ENCODE data around the gene NIPA2. TPM values are rescaled to one million over a fixed set of nuclear protein-coding genes. Genes with fewer than 3 reads are reported as not detected.

The NIPA2 gene
- total RNA-seq, 4 donors from 2014 or later = 14.7 to 78.6 (median 50.4) TPM

DNA sequence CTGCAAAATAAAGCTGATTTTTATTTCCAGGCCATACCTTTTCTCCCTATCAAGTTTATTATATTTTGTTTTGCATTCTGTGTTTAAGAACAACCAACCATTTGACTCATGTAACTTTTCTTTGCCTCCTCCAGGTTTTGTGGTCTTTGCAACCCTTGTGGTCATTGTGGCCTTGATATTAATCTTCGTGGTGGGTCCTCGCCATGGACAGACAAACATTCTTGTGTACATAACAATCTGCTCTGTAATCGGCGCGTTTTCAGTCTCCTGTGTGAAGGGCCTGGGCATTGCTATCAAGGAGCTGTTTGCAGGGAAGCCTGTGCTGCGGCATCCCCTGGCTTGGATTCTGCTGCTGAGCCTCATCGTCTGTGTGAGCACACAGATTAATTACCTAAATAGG lies 27.6 kb downstream of the NIPA2 start:
- in situ Hi-C loops (cut with MboI; ENCODE audit: low pct_ligation_motif_present in 1 of 4, low pct_unique_long_range_greater_than_20kb in 1 of 4, low sequenced_read_pairs in 3 of 4) (no loop called here), intact Hi-C loops (cut with DNase I; ENCODE audit: low total_unique reads) (no loop called here)
- no peaks in the 10 kb centered on the region for H3K9me3 ChIP-seq
- TF ChIP-seq POLR2AphosphoS5 (IDR thresholded peaks at IDR 0.05) = no peak
- no peak for TF ChIP-seq EP300 (IDR thresholded peaks at IDR 0.05; ENCODE audit: low read depth)
- TF ChIP-seq POLR2A (IDR thresholded peaks at IDR 0.05) = no peak
- TF ChIP-seq, protein P1, sequence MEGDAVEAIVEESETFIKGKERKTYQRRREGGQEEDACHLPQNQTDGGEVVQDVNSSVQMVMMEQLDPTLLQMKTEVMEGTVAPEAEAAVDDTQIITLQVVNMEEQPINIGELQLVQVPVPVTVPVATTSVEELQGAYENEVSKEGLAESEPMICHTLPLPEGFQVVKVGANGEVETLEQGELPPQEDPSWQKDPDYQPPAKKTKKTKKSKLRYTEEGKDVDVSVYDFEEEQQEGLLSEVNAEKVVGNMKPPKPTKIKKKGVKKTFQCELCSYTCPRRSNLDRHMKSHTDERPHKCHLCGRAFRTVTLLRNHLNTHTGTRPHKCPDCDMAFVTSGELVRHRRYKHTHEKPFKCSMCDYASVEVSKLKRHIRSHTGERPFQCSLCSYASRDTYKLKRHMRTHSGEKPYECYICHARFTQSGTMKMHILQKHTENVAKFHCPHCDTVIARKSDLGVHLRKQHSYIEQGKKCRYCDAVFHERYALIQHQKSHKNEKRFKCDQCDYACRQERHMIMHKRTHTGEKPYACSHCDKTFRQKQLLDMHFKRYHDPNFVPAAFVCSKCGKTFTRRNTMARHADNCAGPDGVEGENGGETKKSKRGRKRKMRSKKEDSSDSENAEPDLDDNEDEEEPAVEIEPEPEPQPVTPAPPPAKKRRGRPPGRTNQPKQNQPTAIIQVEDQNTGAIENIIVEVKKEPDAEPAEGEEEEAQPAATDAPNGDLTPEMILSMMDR (IDR thresholded peaks at IDR 0.05) = no peak
- peaks cover 0 to 58% (median 15%) of the 10 kb centered on the region in 4 donors for H3K36me3 ChIP-seq
- WGBS, 2 donors (ENCODE audit: low coverage in 1 of 2) = 91 to 96% methylated on average over 5 to 7 of the region's 7 CpGs
- no peaks in the 10 kb centered on the region for H3K4me1 ChIP-seq
- no peak overlapping the region for H3K27ac ChIP-seq
- DNase-seq = no peak
- H3K27me3 ChIP-seq = no peaks in the 10 kb centered on the region
- no peak overlapping the region for H3K4me3 ChIP-seq

DNA sequence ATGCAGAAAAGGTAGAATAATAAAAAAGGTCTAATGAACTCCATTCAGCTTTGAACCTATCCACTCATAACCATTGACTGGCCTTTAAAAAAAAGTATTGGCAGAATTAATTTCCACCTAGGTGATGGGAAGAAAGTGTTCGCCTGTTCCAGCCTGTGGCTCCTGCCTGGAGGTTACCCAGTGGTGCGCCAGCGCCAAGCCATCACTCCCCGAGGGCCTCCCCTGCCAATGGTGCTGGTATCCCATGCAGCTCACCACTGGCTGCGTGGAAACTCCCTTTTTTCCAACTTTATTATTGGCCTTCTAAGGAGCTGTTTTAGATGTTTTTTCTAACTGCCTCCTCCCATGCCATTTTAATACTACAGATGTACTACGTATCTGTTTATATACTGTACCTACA lies 29.4 kb downstream of the NIPA2 start:
- 93% methylated on average over 6 of the region's 6 CpGs; no CpG with 5 or more reads in 1 of the 2 donors for WGBS, 2 donors (ENCODE audit: low coverage in 1 of 2)
- DNase-seq = no peak
- Histone ChIP-seq H3K27me3 (no peaks in the 10 kb centered on the region), H3K4me1 (no peaks in the 10 kb centered on the region), H3K27ac (no peak overlapping the region), H3K9me3 (no peaks in the 10 kb centered on the region), H3K36me3 (peaks cover 0 to 53% (median 16%) of the 10 kb centered on the region in 4 donors), H3K4me3 (no peak overlapping the region)
- in situ Hi-C loops (cut with MboI; ENCODE audit: low pct_ligation_motif_present in 1 of 4, low pct_unique_long_range_greater_than_20kb in 1 of 4, low sequenced_read_pairs in 3 of 4) = no loop called here
- intact Hi-C loops (cut with DNase I; ENCODE audit: low total_unique reads) = no loop called here
- TF ChIP-seq, protein P1 (IDR thresholded peaks at IDR 0.05) = no peak
- TF ChIP-seq EP300 (IDR thresholded peaks at IDR 0.05; ENCODE audit: low read depth) = no peak
- no peak for TF ChIP-seq POLR2AphosphoS5 (IDR thresholded peaks at IDR 0.05)
- no peak for TF ChIP-seq POLR2A (IDR thresholded peaks at IDR 0.05)

DNA sequence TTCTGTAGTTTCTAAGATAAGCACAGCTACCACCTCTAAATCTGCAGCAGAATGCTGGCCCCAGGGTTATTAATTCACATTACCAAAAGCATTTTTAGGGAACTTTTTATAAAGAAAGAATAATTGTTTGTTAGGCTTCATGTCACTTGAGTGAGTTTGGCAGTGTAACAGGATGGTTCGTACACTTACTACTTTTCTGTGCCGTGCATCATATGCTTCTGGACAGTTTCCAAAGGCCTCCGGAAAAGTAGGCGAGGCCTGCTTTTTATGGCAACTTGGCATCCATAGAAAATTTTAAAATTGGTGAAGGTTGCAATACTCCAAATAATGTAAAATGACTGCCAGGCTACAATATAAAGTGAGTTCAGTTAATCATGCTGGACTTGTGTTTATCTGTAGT lies 30.0 kb downstream of the NIPA2 start:
- no peak overlapping the region for H3K4me3 ChIP-seq
- 27% methylated on average over 4 of the region's 4 CpGs; no CpG with 5 or more reads in 1 of the 2 donors for WGBS, 2 donors (ENCODE audit: low coverage in 1 of 2)
- H3K9me3 ChIP-seq = no peaks in the 10 kb centered on the region
- H3K36me3 ChIP-seq = peaks cover 0 to 53% (median 19%) of the 10 kb centered on the region in 4 donors
- no peak for DNase-seq
- in situ Hi-C loops (cut with MboI; ENCODE audit: low pct_ligation_motif_present in 1 of 4, low pct_unique_long_range_greater_than_20kb in 1 of 4, low sequenced_read_pairs in 3 of 4) (no loop called here), intact Hi-C loops (cut with DNase I; ENCODE audit: low total_unique reads) (no loop called here)
- H3K27ac ChIP-seq = no peak overlapping the region
- no peaks in the 10 kb centered on the region for H3K27me3 ChIP-seq
- TF ChIP-seq POLR2AphosphoS5 (IDR thresholded peaks at IDR 0.05) = no peak
- TF ChIP-seq POLR2A (IDR thresholded peaks at IDR 0.05) = no peak
- no peak for TF ChIP-seq EP300 (IDR thresholded peaks at IDR 0.05; ENCODE audit: low read depth)
- TF ChIP-seq, protein P1 (IDR thresholded peaks at IDR 0.05) = no peak
- H3K4me1 ChIP-seq = no peaks in the 10 kb centered on the region

DNA sequence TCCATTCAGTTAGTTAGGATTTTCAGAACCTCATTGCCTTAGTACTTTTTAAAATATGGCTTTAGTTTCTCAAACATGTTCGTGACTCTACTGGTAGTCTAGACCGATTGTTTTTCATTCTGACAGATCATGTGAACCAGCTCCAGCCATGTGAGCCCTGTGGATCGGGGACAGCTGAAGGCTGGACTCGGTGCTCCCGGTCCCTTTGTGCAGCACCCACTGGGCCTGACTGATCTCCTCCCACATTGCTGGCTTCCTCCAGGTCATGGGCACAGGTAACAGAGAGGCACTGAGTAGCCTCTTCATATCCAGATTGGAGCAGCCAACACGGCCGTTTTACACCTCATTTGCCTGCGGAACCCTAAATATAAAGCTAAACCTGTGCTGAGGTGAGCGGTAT lies 30.5 kb downstream of the NIPA2 start:
- intact Hi-C loops (cut with DNase I; ENCODE audit: low total_unique reads) = no loop called here
- peak overlapping the region in 1 of 4 donors; percentile 5 for H3K27ac ChIP-seq
- 86% methylated on average over 9 of the region's 9 CpGs; no CpG with 5 or more reads in 1 of the 2 donors for WGBS, 2 donors (ENCODE audit: low coverage in 1 of 2)

More for the DNA sequence above, 30.5 kb downstream of the NIPA2 start:
- Histone ChIP-seq H3K27me3 (no peaks in the 10 kb centered on the region), H3K4me1 (no peaks in the 10 kb centered on the region), H3K9me3 (no peaks in the 10 kb centered on the region), H3K36me3 (peaks cover 0 to 54% (median 20%) of the 10 kb centered on the region in 4 donors), H3K4me3 (no peak overlapping the region)
- no peak for TF ChIP-seq POLR2AphosphoS5 (IDR thresholded peaks at IDR 0.05)
- TF ChIP-seq EP300 (IDR thresholded peaks at IDR 0.05; ENCODE audit: low read depth) = no peak
- TF ChIP-seq POLR2A (IDR thresholded peaks at IDR 0.05) = no peak
- TF ChIP-seq, protein P1 (IDR thresholded peaks at IDR 0.05) = no peak
- DNase-seq = no peak
- in situ Hi-C loops (cut with MboI; ENCODE audit: low pct_ligation_motif_present in 1 of 4, low pct_unique_long_range_greater_than_20kb in 1 of 4, low sequenced_read_pairs in 3 of 4) = no loop called here

Measured in transverse colon (tissue), 4 donors.